A549 (cell line): ENCODE results near the gene TEX264.

ENCODE experiments used
- BHLHE40 ChIP-seq: IDR thresholded peaks from 2 replicates; pipeline ENCODE4 v1.6.1; 2012; ENCODE audit warnings: low read depth, low read length, inconsistent platforms
- CHD2 ChIP-seq: fragments of 150-350 bp; IDR thresholded peaks from 2 replicates; pipeline ENCODE4 v1.6.1; 2014; ENCODE audit warnings: low read length; ENCODE audit not compliant: partially characterized antibody
- CTCF ChIP-seq: fragments of >200 bp; sonication (Bioruptor Twin); formaldehyde crosslinking; IDR thresholded peaks from 3 replicates; pipeline ENCODE4 v1.5.1; 2016
- EP300 ChIP-seq, 2 experiments: fragments of >200 bp; sonication (Bioruptor Twin); formaldehyde crosslinking; IDR thresholded peaks; 2 replicates in 1 of 2; 3 replicates in 1 of 2; pipeline ENCODE4 v1.6.1; 2016 to 2017
- JUNB ChIP-seq: fragments of >200 bp; sonication (Bioruptor Twin); formaldehyde crosslinking; IDR thresholded peaks from 2 replicates; pipeline ENCODE4 v1.6.1; 2016
- MAFK ChIP-seq: fragments of 450-650 bp; IDR thresholded peaks from 2 replicates; pipeline ENCODE4 v1.6.1; 2014; ENCODE audit not compliant: partially characterized antibody
- MYC ChIP-seq: IDR thresholded peaks from 2 replicates; pipeline ENCODE4 v1.6.1; 2012; ENCODE audit warnings: mild to moderate bottlenecking, inconsistent platforms, low read length, improper control_type of control experiment, borderline replicate concordance
- NFE2L2 ChIP-seq: fragments of 150-350 bp; conservative IDR thresholded peaks from 2 replicates; pipeline ENCODE4 v1.6.1; 2014; ENCODE audit warnings: low read length
- POLR2A ChIP-seq: IDR thresholded peaks from 2 replicates; pipeline ENCODE4 v1.6.1; 2012; ENCODE audit warnings: mild to moderate bottlenecking, low read length
- RAD21 ChIP-seq, 2 experiments: fragments of >200 bp in 1 of 2; sonication (Bioruptor Twin) in 1 of 2; formaldehyde crosslinking in 1 of 2; IDR thresholded peaks in 1 of 2; conservative IDR thresholded peaks in 1 of 2; 2 replicates in 1 of 2; 3 replicates in 1 of 2; pipeline ENCODE4 v1.6.1; 2012 to 2018; ENCODE audit warnings: inconsistent platforms in 1 of 2
- RCOR1 ChIP-seq: fragments of 150-350 bp; IDR thresholded peaks from 2 replicates; pipeline ENCODE4 v1.6.1; 2014; ENCODE audit warnings: antibody characterized with exemption, low read length, low read depth
- REST ChIP-seq: fragments of 200-600 bp; sonication (generic); IDR thresholded peaks from 2 replicates; pipeline ENCODE4 v1.6.1; 2016; ENCODE audit warnings: antibody characterized with exemption, mild to moderate bottlenecking, moderate library complexity
- SREBF2 ChIP-seq: fragments of 450-650 bp; IDR thresholded peaks from 2 replicates; pipeline ENCODE4 v1.6.1; 2014; ENCODE audit warnings: mild to moderate bottlenecking, moderate library complexity
- ZFP36 ChIP-seq: fragments of 450-650 bp; IDR thresholded peaks from 2 replicates; pipeline ENCODE4 v1.6.1; 2014; ENCODE audit warnings: borderline replicate concordance; ENCODE audit not compliant: partially characterized antibody

GRCh38 chr3:51719410-51720025 is 48.5 kb downstream of the TEX264 start:
- TF ChIP-seq CTCF: no peak; the same call in 2 of the 3 replicates
- TF ChIP-seq EP300 (IDR thresholded peaks at IDR 0.05): no peak
- TF ChIP-seq POLR2A: no peak
- TF ChIP-seq SREBF2: no peak
- no peak for TF ChIP-seq ZFP36
- no peak for TF ChIP-seq CHD2
- no peak for TF ChIP-seq MYC
- no peak for TF ChIP-seq MAFK
- TF ChIP-seq BHLHE40: no peak
- TF ChIP-seq RAD21 (conservative IDR thresholded peaks at IDR 0.05 in 1 of 2, IDR thresholded peaks at IDR 0.05 in 1 of 2): no peak
- no peak for TF ChIP-seq RCOR1
- TF ChIP-seq JUNB: no peak
- TF ChIP-seq NFE2L2: no peak
- no peak for TF ChIP-seq REST
